NCI-H748 (cell line): ENCODE measurements around the gene KCNC1.

ENCODE experiments used
- DNase-seq: peaks from one replicate; lab custom pipeline; 2025; ENCODE audit not compliant: unreplicated experiment; lab: John Stamatoyannopoulos, UW

The KCNC1 gene

GRCh38 chr11:17771841-17772401 lies 37.3 kb downstream of the KCNC1 start:
- DNase-seq: no peak

GRCh38 chr11:17772704-17773600 lies 38.4 kb downstream of the KCNC1 start:
- no peak for DNase-seq

GRCh38 chr11:17773674-17774073 lies 39.1 kb downstream of the KCNC1 start:
- no peak for DNase-seq

- DNase-seq: no peak
These were observed 39.9 kb downstream of the KCNC1 start for GRCh38 chr11:17774232-17775034.

- DNase-seq: no peak
These were observed 40.4 kb downstream of the KCNC1 start for GRCh38 chr11:17775035-17775348.

- no peak for DNase-seq
These were observed 41.1 kb downstream of the KCNC1 start for GRCh38 chr11:17775507-17776211.

- DNase-seq: no peak
These were observed 41.8 kb downstream of the KCNC1 start for GRCh38 chr11:17776212-17776875.

- no peak for DNase-seq
These were observed 42.6 kb downstream of the KCNC1 start for GRCh38 chr11:17777086-17777737.

GRCh38 chr11:17777738-17778091 lies 43.1 kb downstream of the KCNC1 start:
- no peak for DNase-seq

GRCh38 chr11:17778352-17778751 lies 43.8 kb downstream of the KCNC1 start:
- DNase-seq: no peak

- DNase-seq: no peak
These were observed 44.6 kb downstream of the KCNC1 start for GRCh38 chr11:17778956-17779860.

GRCh38 chr11:17779861-17780594 lies 45.4 kb downstream of the KCNC1 start:
- no peak for DNase-seq

GRCh38 chr11:17780668-17781067 lies 46.1 kb downstream of the KCNC1 start:
- DNase-seq: no peak

- no peak for DNase-seq
These were observed 46.6 kb downstream of the KCNC1 start for GRCh38 chr11:17781221-17781620.

- no peak for DNase-seq
These were observed 47.0 kb downstream of the KCNC1 start for GRCh38 chr11:17781626-17782025.

GRCh38 chr11:17782145-17782544 lies 47.6 kb downstream of the KCNC1 start:
- DNase-seq: no peak

GRCh38 chr11:17782603-17783337 lies 48.2 kb downstream of the KCNC1 start:
- DNase-seq: no peak

GRCh38 chr11:17783878-17784277 lies 49.3 kb downstream of the KCNC1 start:
- DNase-seq: no peak
